ENCODE data around the gene NT5C3B. TPM values are rescaled to one million over a fixed set of nuclear protein-coding genes. Genes with fewer than 3 reads are reported as not detected.
"Not testable (repeated sequence)": the region's sequence is repeated elsewhere in the genome, so short reads cannot be mapped to it uniquely, and the experiment has no call there.

Gene NT5C3B
- total RNA-seq (2014; rRNA removed; shearing (Covaris generic)) = 67.6 and 79.3 TPM in 2 replicates

DNA sequence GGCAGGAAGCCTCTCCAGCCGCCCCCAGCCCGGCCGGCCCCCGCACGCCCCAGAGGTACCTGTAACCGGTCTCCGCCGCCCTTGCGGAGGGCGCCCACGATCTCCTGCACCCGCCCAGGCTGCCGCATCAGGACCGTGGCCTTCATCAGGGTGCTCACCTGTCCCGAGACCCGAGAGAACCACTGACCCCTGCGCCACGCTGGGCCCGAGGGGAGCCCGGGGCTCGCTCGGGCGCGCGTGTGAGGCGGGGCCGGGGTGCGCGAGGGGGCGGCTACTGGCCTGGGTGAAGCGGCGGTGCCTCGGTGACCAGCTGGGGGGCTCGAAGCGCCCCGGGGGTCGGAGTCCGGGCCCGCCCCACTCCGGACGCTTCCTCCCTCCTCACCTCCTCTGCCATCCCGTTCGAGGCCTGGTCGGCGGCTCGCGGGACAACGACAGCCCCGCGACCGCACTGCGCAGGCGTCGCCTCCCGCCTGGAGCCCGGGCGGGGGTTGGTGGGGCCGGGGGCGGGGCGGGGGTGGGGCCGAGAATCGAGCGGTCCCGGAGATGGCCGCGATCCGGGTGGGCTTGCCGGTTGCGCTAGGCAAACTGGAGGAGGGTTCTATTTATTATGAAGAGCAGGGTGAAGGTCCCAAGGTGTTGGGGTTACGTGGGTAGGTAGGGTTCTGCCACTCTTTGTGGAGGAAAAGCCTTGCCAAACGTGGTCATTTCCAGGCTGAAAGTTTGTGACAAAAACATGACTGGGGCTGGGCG, at the start of gene NT5C3B:
NT5C3B (minus strand) TSS at position 433 of the 750 bp plus-strand sequence; CDS start at position 394, 39 bp downstream.
- DNase-seq (ENCODE audit: low read depth) = peak; percentile 73

- no peak for DNase-seq (ENCODE audit: low read depth)
Observed at GRCh38 chr17:41885733-41886132, 49.7 kb upstream of the NT5C3B start.

- no peak for DNase-seq (ENCODE audit: low read depth)
Observed at GRCh38 chr17:41882756-41883155, 46.7 kb upstream of the NT5C3B start.

- no peak for DNase-seq (ENCODE audit: low read depth)
Observed at GRCh38 chr17:41880130-41880529, 44.1 kb upstream of the NT5C3B start.

DNA sequence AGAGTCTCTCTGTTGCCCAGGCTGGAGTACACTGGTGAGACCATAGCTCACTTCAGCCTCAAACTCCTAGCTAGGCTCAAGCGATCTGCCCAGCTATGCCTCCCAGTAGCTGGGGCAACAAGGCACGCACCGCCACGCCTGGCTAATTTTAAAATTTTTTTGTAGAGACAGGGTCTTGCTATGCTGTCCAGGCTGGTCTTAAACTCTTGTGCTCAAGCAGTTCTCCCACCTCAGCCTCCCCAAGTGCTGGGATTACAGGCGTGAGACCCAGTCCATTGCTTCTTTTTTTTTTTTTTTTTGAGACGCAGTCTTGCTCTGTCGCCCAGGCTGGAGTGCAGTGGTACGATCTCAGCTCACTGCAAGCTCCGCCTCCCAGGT, 38.2 kb upstream of the NT5C3B start:
- not testable (repeated sequence) for DNase-seq (ENCODE audit: low read depth)

GRCh38 chr17:41873559-41874292, 37.7 kb upstream of the NT5C3B start:
- DNase-seq (ENCODE audit: low read depth) = no peak

GRCh38 chr17:41871789-41872188, 35.8 kb upstream of the NT5C3B start:
- DNase-seq (ENCODE audit: low read depth) = no peak

- no peak for DNase-seq (ENCODE audit: low read depth)
Observed at GRCh38 chr17:41870627-41871026, 34.6 kb upstream of the NT5C3B start.

DNA sequence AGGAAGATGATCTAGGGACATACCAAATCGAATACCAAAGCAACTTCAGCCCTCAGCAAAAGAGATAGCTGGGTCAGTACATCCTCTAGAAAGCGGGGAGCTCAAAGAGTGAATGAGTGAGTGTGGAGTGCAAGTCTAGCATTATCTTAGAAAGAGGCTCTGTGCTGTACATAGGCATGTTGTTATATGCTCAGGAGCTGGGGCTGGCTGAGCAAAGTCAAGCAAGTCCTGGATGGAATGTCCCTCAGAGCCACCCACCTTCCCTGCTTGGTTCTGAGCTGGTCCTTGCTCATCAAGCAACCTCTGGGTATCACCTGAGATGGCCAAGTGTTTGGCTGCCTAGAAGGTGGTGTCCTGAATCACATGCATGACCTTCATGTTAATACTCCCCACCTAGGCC, 34.1 kb upstream of the NT5C3B start:
- DNase-seq (ENCODE audit: low read depth) = no peak

DNA sequence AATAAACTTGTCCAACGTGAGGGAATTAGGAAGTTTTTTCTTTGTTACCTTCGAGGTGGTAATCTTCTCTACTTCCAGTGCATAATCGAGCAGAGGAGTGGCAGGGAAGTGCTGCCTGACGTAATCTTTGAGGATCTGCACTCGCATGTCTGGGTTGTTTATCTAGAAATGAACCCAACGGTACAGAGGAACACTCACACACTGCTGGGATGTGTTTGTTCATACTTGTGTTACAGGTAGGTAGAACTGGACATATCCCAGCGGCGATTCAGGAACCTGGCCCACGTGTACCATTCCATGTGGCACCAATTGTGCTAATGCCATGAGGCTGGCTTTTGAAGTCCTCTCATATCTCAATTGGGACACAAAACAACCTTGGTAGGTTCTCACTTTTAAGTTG, 33.4 kb upstream of the NT5C3B start:
- no peak for DNase-seq (ENCODE audit: low read depth)

DNA sequence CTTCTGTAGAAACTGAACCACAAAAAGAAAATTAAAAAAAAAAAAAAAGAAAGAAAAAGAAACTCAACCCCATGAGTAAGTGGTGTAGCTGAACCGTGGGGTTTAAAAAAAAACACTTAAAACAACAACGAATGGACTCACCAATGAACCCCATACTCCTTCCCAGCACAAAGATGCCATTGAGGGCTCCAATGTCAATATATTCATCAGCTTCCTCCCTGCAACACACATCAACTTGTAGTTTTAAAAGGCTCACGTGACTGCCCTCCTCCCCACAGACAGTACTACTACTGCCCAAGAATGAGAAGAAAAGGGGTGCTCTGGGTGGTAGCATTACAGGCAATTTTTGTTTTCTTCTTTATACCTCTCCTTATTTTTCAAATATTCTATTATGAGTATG, 32.5 kb upstream of the NT5C3B start:
- DNase-seq (ENCODE audit: low read depth) = no peak

DNA sequence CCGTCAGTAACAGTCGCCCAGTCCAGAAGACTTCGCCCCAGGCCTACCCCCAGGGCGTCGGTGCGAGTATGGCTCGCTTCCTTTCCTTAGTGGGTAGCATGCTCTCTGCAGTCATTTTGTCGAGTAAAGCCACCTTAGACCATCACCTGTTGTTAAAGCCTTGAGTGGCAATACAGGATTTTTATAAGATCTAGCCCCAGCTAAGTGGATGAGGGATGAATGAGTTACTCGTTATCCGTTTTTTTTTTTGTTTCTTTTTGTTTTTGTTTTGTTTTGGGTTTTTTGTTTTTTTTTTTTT, 29.5 kb upstream of the NT5C3B start:
- no peak for DNase-seq (ENCODE audit: low read depth)

- peak; percentile 95 for DNase-seq (ENCODE audit: low read depth)
Observed at GRCh38 chr17:41864836-41865595, 29.0 kb upstream of the NT5C3B start, which contains the start of gene KLHL11. Gene KLHL11 (minus strand): TSS chr17:41865423. CDS start chr17:41865370, 53 bp downstream.

DNA sequence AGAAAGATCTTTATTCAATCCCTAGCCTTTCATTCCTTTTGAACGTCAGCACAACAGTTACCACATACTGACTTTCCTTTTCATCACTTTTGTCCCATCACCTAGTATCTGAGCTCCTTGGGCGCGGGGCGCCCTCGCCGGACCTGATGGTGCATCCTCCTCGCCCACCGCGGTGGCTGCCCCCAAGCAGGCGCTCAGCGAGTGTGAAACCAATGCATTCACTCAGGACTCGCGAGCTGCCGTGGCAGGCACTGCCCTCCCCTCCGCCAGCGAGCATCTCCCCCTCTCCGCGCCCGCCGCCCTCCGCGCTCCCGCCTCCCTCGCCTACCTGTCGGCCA, 28.4 kb upstream of the NT5C3B start:
- DNase-seq (ENCODE audit: low read depth) = no peak

- no peak for DNase-seq (ENCODE audit: low read depth)
Observed at GRCh38 chr17:41863074-41863848, 27.2 kb upstream of the NT5C3B start.

GRCh38 chr17:41860254-41860931, 24.4 kb upstream of the NT5C3B start:
- no peak for DNase-seq (ENCODE audit: low read depth)

GRCh38 chr17:41851382-41851781, 15.3 kb upstream of the NT5C3B start:
- not testable (repeated sequence) for DNase-seq (ENCODE audit: low read depth)

GRCh38 chr17:41849251-41849990, 13.4 kb upstream of the NT5C3B start:
- DNase-seq (ENCODE audit: low read depth) = no peak

DNA sequence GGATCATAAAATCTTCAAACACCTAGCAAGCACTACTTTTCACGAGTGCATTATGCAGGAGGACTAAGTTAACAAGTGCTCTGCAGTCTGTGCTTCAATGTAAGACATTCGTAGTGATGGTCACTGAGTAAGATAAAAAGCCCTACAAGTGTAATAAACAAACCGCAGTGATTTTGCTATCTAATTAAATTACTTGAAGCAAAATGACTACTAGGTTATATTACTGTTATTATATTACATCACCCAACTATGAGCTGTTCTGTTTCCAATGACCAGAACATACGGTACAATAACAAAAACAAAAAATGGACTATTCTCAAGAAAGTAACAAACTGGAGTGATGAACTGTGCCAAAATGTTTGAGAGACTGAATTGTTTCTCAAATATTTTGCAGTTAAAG, 12.8 kb upstream of the NT5C3B start:
- DNase-seq (ENCODE audit: low read depth) = no peak

DNA sequence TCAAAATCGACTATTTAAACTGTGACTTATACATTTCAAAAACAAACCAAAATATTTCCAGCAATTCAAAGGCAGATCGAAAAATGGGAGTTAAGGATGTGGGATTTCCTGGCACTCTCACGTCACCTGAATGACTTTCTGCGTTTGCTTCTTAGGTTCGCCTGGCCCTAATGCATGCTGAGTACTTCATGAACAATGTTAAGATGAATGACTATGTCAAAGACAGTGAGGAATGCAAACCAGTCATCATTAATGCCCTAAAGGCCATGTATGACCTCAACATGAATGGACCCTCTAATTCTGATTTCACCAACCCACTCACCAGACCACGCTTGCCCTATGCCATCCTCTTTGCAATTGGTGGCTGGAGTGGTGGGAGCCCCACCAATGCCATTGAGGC, 8.9 kb upstream of the NT5C3B start:
- peak; percentile 41 for DNase-seq (ENCODE audit: low read depth)

DNA sequence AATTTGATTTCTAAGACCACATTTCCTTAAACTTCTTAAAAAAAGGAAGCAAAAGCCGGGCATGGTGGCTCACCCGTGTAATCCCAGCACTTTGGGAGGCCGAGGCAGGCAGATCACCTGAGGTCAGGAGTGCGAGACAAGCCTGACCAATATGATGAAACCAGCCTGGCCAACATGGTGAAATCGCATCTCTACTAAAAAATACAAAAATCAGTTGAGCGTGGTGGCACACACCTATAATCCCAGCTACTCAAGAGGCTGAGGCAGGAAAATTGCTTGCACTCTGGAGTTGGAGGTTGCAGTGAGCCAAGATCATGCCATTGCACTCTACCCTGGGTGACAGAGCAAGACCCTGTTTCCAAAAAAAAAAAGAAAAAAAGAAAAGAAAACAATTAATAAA, 4.7 kb upstream of the NT5C3B start:
- not testable (repeated sequence) for DNase-seq (ENCODE audit: low read depth)

Measured in Daoy (cell line).